Measurements from ENCODE around the gene EID3. TPM values are rescaled to one million over a fixed set of nuclear protein-coding genes. Genes with fewer than 3 reads are reported as not detected.

Gene EID3
- total RNA-seq, 1 experiment from 2014 or later, result 1.4 TPM

- Histone ChIP-seq H4K5ac (ENCODE audit: insufficient read length, low read depth, low read length) (no peak overlapping the region), H3K14ac (ENCODE audit: insufficient read depth, low read length) (no peak overlapping the region), H2BK120ac (ENCODE audit: low read depth, low read length, poor library complexity, severe bottlenecking) (no peak overlapping the region), H3K4ac (ENCODE audit: low read depth, low read length) (no peak overlapping the region), H3K79me1 (ENCODE audit: insufficient read depth, low read depth, low read length, poor library complexity, severe bottlenecking) (no peaks in the 10 kb centered on the region), H3K27ac (ENCODE audit: insufficient read length, low read depth, low read length) (no peak overlapping the region), H3K9me3 (ENCODE audit: control insufficient read depth, low read depth, low read length) (no peaks in the 10 kb centered on the region), H2BK20ac (ENCODE audit: low read depth, low read length, poor library complexity, severe bottlenecking) (no peak overlapping the region), H3K4me2 (ENCODE audit: insufficient read depth, insufficient read length, low read length) (no peak overlapping the region), H3K79me2 (ENCODE audit: insufficient read depth, low read length) (no peaks in the 10 kb centered on the region), H2AFZ (ENCODE audit: low read length) (no peak overlapping the region), H2BK5ac (ENCODE audit: insufficient read length, low read length) (no peak overlapping the region), H3K23me2 (ENCODE audit: insufficient read length, low read depth, low read length, poor library complexity, severe bottlenecking) (no peaks in the 10 kb centered on the region), H3K18ac (ENCODE audit: insufficient read length, low read depth, low read length) (no peak overlapping the region), H3T11ph (ENCODE audit: low read length) (no peak overlapping the region), H3K4me1 (ENCODE audit: insufficient read depth, low read length) (no peaks in the 10 kb centered on the region), H3K23ac (ENCODE audit: insufficient read length, low read depth, low read length) (no peak overlapping the region), H3K56ac (ENCODE audit: insufficient read length, low read depth, low read length) (no peak overlapping the region), H3K9ac (ENCODE audit: extremely low read depth, insufficient read length, low read length) (no peak overlapping the region), H4K20me1 (ENCODE audit: control insufficient read depth, insufficient read depth, insufficient read length) (no peaks in the 10 kb centered on the region), H4K91ac (ENCODE audit: insufficient read length, low read depth, low read length) (no peak overlapping the region), H2BK12ac (ENCODE audit: insufficient read length, low read depth, low read length) (no peak overlapping the region), H3K27me3 (ENCODE audit: insufficient read depth, low read length) (no peaks in the 10 kb centered on the region), H2BK15ac (ENCODE audit: low read depth, low read length) (no peak overlapping the region), H4K8ac (replicated peaks; ENCODE audit: insufficient read length, low read depth, low read length) (no peak overlapping the region), H2AK5ac (ENCODE audit: insufficient read length, low read length) (no peak overlapping the region)
- peaks cover 49 to 80% (median 76%) of the 10 kb centered on the region in 3 experiments for H3K36me3 Mint-ChIP-seq (ENCODE audit: insufficient read depth in 1 of 3, low read depth in 3 of 3)
- H3K27ac Mint-ChIP-seq, result no peak overlapping the region
- H3K9me3 Mint-ChIP-seq, result peaks cover 0 to 3% of the 10 kb centered on the region in 2 experiments; a peak in 1 of 5 replicates
- no peak for DNase-seq
- no peak for TF ChIP-seq CTCF (conservative IDR thresholded peaks at IDR 0.05)
- no peak overlapping the region for H3K4me3 Mint-ChIP-seq
- H3K27me3 Mint-ChIP-seq (ENCODE audit: low read depth), result no peaks in the 10 kb centered on the region
- no CpG with 5 or more reads among the region's 1 CpG for WGBS (ENCODE audit: extremely low coverage, insufficient read length, low lambda C conversion rate)
- no peaks in the 10 kb centered on the region for H3K4me1 Mint-ChIP-seq
Measured at GRCh38 chr12:104319918-104320626, 16.5 kb downstream of the EID3 start.

All from H9 (cell line).